NCI-H82 (cell line): ENCODE results near the gene NOP16.

Source experiments
- DNase-seq: peaks from one replicate; lab custom pipeline; 2025; lab: John Stamatoyannopoulos, UW

The NOP16 gene

DNA sequence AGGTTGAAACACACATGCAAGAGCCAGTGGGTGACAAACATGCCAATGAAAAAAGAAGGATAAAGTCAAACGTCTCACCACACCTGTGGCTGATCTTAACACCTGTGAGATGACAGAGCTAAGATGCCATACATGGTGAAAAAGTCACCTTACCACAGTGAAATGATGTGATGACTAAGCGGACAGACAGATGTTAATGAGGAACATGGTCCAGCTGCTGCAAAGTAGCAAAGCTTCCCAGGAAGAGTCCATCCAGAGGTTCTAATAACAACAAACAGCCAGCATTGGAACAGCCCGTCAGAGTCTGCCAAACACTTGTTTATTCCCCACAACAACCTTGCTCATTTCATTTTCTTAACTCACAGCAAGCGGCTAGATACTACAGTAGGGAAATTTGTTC is 28.7 kb downstream of the NOP16 start:
- no peak for DNase-seq

DNA sequence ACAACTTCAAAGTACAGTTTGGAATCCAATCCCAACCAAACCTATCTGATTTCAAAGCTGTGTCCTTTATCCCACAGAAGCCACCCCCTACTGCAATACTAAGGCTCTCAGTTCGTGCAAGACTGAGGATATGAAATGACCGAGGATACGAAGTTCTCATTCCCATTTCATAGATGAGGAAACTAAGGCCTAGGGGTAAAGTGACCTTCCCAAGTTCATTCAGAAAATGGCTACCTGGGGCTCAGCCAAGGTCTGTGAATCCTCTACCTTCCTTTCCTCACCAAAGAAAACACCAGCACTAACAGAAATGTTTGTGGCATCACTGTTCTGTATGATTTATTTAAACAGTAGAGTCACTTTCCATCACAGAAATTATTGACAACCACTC is 32.2 kb downstream of the NOP16 start:
- no peak for DNase-seq

GRCh38 chr5:176355400-176356178 is 32.8 kb downstream of the NOP16 start:
- no peak for DNase-seq

DNA sequence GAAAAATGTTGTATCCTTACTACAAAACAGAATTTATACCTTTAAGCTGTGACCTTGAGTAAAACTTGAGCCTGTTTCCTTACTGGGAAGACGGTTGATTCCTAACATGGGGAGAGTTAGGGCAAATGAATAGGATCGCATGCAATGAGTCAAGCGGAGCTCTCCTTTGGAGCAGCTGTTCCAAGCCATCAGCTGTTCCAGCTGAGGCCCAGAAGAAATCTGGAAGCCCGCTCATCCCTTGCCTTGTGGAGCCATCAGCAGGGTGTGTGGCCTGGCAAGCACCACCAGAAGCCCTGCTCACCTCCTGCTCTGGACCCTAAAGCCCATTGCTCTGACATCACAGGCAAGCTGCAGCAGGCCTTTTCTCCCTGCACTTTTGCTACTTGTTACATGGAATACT is 34.9 kb downstream of the NOP16 start:
- no peak for DNase-seq

- DNase-seq = no peak
Measured at GRCh38 chr5:176352116-176352878, 36.1 kb downstream of the NOP16 start.

DNA sequence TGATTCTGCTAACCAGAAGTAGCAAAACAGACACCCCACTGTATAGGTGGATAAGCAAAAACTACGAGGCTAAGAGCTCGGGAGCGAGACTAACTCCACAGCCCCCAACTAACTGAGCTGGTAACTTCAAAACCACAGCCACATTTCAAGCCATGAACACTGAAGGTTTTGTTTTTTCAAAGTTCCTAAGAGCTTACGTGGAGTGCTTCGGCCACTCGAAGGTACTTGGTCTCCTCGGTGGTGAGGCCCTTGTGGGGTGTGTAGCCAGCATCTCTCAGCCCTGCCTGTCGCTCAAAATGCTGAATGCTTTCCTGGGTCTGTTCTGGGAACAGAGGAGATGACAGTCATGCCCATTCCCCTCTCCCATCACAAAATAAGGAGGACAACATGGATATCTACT is 38.0 kb downstream of the NOP16 start:
- DNase-seq = no peak

DNA sequence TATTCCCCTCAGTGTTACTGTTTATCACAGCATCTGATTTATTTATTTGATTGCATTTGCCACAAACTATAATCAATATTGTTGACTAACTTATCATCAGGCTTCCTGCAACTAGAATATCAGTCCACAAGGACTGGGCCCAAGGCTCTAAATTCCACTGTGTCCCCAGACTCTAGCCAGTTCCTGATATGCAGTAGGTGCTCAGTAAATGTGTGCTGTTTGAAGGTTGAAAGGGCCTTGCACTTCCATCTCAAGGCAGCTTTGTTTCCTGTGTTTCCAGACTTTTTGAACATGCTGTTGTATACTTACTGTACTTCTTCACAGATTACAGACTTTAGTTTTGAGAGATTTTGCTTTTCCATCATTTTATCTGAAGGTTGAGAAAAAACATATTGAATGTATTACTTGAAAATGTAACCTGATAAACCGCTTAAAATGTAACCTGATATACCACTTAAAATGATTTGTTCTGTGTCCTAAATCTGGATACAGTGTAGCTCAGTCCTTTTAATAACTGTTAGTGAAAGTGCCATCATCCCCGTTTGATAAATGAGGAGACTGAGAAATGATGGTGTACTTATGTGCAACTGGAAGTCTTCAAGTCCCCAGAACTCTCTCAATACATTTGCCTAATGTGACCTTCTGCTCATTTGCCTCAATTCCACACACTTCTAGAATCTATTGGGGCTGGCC is 45.5 kb downstream of the NOP16 start:
- DNase-seq = peak; percentile 18

DNA sequence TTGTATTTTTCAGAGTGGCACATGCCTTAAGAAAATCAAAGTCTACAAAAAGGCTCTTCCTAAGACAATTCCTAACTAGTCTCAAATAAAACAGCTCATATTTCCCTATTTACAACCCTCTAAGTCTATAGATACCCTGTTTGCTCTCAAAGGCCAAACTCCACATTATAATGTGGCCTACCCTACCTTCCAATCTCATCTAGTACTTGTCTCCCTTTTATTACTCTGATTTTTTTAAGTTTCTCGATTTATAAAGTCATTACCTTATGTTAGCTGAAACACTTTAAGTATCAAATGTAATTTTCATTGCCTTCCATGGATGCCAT is 46.3 kb downstream of the NOP16 start:
- no peak for DNase-seq

DNA sequence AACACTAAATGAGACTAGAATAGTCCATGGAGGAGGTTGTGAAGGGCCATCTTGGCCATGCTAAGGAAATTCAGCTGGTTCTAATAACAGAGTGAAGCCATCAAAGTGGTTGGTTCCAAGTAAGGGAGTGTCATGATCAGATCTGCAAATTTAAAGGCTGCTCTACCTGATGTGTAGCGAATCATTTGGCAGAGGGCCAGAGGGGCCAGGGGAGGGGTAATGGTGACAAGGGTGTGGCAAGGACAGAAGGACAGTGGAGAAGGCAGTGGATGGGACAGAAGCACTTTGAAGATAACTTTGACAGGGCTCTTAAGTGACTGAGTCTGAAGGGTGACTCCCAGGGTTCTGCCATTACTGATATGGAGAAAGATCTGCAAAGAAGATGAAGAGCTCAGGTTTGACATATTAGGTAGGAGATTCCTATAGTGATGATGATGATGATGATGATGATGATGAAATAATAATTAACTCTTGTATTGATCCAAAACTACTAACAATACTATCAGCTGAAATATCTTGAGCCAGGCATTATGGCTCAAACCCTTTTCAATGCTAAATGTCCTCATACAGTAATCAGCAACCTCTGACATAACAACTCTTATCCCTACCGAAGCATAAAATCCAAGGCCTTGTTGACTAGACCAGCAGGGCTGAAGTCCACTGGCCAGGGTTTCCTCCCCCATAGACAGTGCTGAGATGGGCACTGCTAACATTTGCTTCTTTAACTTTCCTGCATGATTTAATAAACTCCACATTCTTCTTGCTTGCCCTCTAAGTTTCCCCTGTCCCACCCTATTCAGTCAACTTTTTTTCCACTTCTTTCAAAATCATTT is 46.9 kb downstream of the NOP16 start:
- no peak for DNase-seq

DNA sequence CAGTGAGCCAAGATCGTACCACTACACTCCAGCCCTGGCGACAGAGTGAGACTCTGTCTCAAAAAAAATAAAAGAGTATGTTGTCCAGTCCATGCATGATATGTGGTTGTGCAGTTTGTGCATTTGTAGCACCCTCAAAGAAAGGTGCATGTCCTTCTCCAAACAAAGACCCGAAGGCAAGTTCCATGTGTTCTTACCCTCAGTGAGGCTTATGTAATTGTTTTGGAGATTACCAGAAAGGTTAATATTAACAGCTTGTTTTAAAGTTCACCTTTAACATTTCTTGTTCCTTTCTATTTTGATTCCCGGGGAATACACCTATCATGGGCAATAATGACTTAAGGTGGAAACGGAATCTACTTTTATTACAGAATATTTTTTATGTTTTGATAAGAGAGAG is 49.1 kb downstream of the NOP16 start:
- DNase-seq = no peak

- DNase-seq = no peak
Measured at GRCh38 chr5:176337913-176338312, 50.5 kb downstream of the NOP16 start.

GRCh38 chr5:176334031-176334770 is 54.2 kb downstream of the NOP16 start:
- no peak for DNase-seq
